Thyroid gland (tissue), 4 donors: ENCODE measurements around the gene MRGPRF. TPM values are rescaled to one million over a fixed set of nuclear protein-coding genes. Genes with fewer than 3 reads are reported as not detected.
"Not testable (repeated sequence)": the region's sequence is repeated elsewhere in the genome, so short reads cannot be mapped to it uniquely, and the experiment has no call there.

Experiments used
- DNase-seq, 2 donors: peaks; one replicate each; pipeline ENCODE4 v3.0.0-alpha.2; 2019
- H3K27ac ChIP-seq, 3 donors: fragments of 200-600 bp; sonication (generic); 1 replicate in 2 of 3; 2 replicates in 1 of 3; pipeline ENCODE4 v1.5.1; 2016 to 2019; ENCODE audit warnings: mild to moderate bottlenecking in 1 of 3, moderate library complexity in 1 of 3
- H3K27me3 ChIP-seq: fragments of 200-600 bp; sonication (generic); one replicate; pipeline ENCODE4 v1.5.1; 2019
- H3K36me3 ChIP-seq, 2 donors: fragments of 200-600 bp; sonication (generic); one replicate each; pipeline ENCODE4 v1.5.1; 2016 to 2019
- H3K4me1 ChIP-seq, 2 donors: fragments of 200-600 bp; sonication (generic); one replicate each; pipeline ENCODE4 v1.5.1; 2017 to 2019
- H3K4me3 ChIP-seq, 3 donors: fragments of 200-600 bp; sonication (generic); replicated peaks in 1 of 3; 1 replicate in 2 of 3; 2 replicates in 1 of 3; pipeline ENCODE4 v1.5.1; 2016; ENCODE audit warnings: mild to moderate bottlenecking in 1 of 3
- H3K9me3 ChIP-seq: fragments of 200-600 bp; sonication (generic); one replicate; pipeline ENCODE4 v1.5.1; 2017
- CTCF ChIP-seq, 6 experiments: fragments of 200-600 bp in 3 of 6; fragments of 450-650 bp in 3 of 6; sonication (generic) in 3 of 6; IDR thresholded peaks; one replicate each; pipeline ENCODE4 v1.5.1; 2016 to 2019; ENCODE audit warnings: antibody characterized with exemption in 6 of 6, mild to moderate bottlenecking in 2 of 6, inconsistent platforms in 1 of 6, moderate library complexity in 1 of 6
- POLR2A ChIP-seq, 2 donors: fragments of 450-650 bp; IDR thresholded peaks; one replicate each; pipeline ENCODE4 v1.6.1; 2017; ENCODE audit warnings: antibody characterized with exemption in 2 of 2, mild to moderate bottlenecking in 2 of 2, moderate library complexity in 1 of 2
- WGBS, 2 donors: methylation state at CpG; one replicate each; pipeline ENCODE4 v1.1.5; 2017; 5-methylcytosine and 5-hydroxymethylcytosine counted together
- intact Hi-C: fragments of 100-400 bp; cut with DNase I; formaldehyde crosslinking; loops from one replicate; pipeline ENCODE4 v1.15.1; 2023
- total RNA-seq, 4 donors: library from RNA; depleted of rRNA; stranded (reverse); fragments of >200 nt; gene quantifications; one replicate each; pipeline ENCODE4 v1.2.3, GENCODE V29; 2016

Gene MRGPRF
- total RNA-seq, 4 donors from 2014 or later, result 5.0 to 7.6 (median 6.6) TPM

DNA sequence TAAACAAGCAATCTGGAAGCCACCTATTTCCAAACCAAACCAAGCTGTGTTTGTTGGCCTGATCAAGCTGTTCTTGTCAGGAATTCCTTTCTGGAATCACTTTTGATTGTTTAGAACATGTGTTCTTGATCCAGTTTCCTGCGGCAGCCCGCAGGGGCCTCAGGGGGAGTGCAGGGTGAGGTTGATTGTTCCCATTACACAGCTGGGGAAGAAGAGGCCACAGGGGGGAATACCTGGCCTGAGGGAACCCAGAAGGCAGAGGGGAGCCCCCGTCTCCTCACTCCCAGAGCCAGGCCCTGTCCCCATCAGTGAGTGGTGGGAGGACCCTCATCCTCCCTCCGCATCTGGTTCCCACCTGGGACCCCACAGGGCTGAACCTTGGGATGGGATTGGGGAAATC, 36.5 kb downstream of the MRGPRF start:
- H3K27ac ChIP-seq, result no peak overlapping the region
- TF ChIP-seq CTCF (IDR thresholded peaks at IDR 0.05), result no peak

DNA sequence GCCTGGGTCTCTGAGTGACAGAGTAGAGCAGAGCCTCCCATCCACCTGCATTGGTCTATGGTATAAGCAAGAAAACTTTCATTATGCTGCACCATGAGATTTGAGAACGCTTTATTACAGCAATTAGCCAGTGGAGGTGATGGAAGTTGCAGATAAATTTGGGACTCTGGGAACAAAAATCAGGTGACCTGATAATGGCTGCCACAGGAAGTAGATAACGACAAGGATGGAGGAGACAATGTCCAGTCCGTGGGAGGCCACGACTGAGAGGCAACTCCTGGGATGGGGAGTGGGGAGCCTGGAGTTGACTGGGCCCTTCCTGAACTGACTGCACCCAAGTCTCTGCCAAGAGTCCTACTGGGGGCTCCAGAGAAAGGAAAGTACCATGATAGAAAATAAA, 37.0 kb downstream of the MRGPRF start:
- WGBS, 2 donors, result 61 to 73% methylated on average over 4 of the region's 4 CpGs
- no peaks in the 10 kb centered on the region for H3K9me3 ChIP-seq
- H3K4me1 ChIP-seq, result no peaks in the 10 kb centered on the region
- intact Hi-C loops, result no loop called here
- no peak overlapping the region for H3K27ac ChIP-seq
- DNase-seq, result no peak
- H3K4me3 ChIP-seq, result no peak overlapping the region
- H3K27me3 ChIP-seq, result no peaks in the 10 kb centered on the region
- TF ChIP-seq POLR2A (IDR thresholded peaks at IDR 0.05) (no peak), CTCF (IDR thresholded peaks at IDR 0.05) (no peak)
- H3K36me3 ChIP-seq, result no peaks in the 10 kb centered on the region

More for the DNA sequence above, 36.5 kb downstream of the MRGPRF start:
- Histone ChIP-seq H3K36me3 (no peaks in the 10 kb centered on the region), H3K9me3 (no peaks in the 10 kb centered on the region), H3K27me3 (no peaks in the 10 kb centered on the region), H3K4me1 (no peaks in the 10 kb centered on the region), H3K4me3 (no peak overlapping the region)
- DNase-seq, result no peak
- WGBS, 2 donors, result 64 to 69% methylated on average over 4 of the region's 4 CpGs
- intact Hi-C loops, result no loop called here

DNA sequence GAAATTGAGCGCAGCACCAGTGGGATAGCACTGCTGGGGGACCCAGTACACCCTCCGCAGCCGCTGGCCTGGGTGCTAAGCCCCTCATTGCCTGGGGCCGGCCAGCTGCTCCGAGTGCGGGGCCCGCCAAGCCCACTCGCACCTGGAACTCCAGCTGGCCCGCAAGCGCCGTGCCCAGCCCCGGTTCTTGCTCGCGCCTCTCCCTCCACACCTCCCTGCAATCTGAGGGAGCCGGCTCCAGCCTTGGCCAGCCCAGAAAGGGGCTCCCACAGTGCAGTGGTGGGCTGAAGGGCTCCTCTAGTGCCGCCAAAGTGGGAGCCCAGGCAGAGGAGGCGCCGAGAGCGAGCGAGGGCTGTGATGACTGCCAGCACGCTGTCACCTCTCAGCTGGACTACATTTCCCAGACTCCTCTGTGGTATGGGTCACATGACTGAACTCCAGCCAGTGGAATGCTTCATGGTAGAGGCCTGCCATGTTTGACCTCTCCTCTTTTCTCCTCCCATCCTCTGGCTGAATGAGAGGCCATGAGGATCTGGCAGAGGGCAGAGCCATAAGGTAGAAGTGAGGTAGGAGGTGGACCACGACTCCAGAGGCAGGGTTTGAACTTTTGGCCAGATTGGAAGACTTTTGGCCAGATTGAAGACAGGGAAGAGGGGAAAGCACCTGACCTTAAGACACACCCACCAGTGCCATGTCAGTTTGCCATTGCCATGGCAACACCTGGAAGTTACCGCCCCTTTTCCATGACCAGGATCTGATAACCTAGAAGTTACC, 38.4 kb downstream of the MRGPRF start:
- WGBS, 2 donors, result 87 to 95% methylated on average over 16 to 18 of the region's 23 CpGs
- Histone ChIP-seq H3K27ac (no peak overlapping the region), H3K36me3 (no peaks in the 10 kb centered on the region), H3K27me3 (no peaks in the 10 kb centered on the region), H3K4me3 (no peak overlapping the region), H3K4me1 (no peaks in the 10 kb centered on the region), H3K9me3 (no peaks in the 10 kb centered on the region)
- intact Hi-C loops, result no loop called here
- no peak for DNase-seq
- TF ChIP-seq POLR2A (IDR thresholded peaks at IDR 0.05) (no peak), CTCF (IDR thresholded peaks at IDR 0.05) (no peak)

GRCh38 chr11:68973706-68974105, 39.3 kb downstream of the MRGPRF start:
- H3K4me3 ChIP-seq, H3K27ac ChIP-seq, H3K36me3 ChIP-seq, DNase-seq, H3K27me3 ChIP-seq, H3K4me1 ChIP-seq, intact Hi-C loops, H3K9me3 ChIP-seq: not testable (repeated sequence)
- WGBS, 2 donors, result 93 to 94% methylated on average over 12 of the region's 12 CpGs

DNA sequence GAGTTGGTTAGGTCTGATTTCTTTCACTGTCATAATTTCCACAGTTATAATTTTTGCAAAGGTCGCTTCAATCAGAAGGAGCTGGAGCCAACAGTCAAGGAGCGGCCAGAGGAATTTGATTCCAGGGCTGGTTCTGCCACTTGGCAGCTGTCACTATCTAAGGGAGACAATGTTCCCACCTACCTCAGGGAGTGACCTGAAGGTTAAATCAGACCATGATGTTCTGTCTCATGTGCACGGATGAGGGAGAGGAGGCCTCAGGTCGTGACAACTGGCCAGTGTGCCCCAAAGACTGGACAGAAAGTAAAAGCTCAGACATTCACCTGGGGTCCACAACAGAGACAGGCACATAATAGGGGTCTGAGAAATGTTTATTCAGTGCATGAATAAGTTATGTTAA, 39.8 kb downstream of the MRGPRF start:
- Histone ChIP-seq H3K27me3 (no peaks in the 10 kb centered on the region), H3K4me3 (no peak overlapping the region), H3K9me3 (no peaks in the 10 kb centered on the region), H3K27ac (no peak overlapping the region), H3K4me1 (no peaks in the 10 kb centered on the region), H3K36me3 (no peaks in the 10 kb centered on the region)
- intact Hi-C loops, result no loop called here
- 61 to 76% methylated on average over 4 of the region's 4 CpGs for WGBS, 2 donors
- no peak for DNase-seq
- TF ChIP-seq POLR2A (IDR thresholded peaks at IDR 0.05), result no peak
- no peak for TF ChIP-seq CTCF (IDR thresholded peaks at IDR 0.05)
